ENCODE measurements around the gene HYLS1.

DNA sequence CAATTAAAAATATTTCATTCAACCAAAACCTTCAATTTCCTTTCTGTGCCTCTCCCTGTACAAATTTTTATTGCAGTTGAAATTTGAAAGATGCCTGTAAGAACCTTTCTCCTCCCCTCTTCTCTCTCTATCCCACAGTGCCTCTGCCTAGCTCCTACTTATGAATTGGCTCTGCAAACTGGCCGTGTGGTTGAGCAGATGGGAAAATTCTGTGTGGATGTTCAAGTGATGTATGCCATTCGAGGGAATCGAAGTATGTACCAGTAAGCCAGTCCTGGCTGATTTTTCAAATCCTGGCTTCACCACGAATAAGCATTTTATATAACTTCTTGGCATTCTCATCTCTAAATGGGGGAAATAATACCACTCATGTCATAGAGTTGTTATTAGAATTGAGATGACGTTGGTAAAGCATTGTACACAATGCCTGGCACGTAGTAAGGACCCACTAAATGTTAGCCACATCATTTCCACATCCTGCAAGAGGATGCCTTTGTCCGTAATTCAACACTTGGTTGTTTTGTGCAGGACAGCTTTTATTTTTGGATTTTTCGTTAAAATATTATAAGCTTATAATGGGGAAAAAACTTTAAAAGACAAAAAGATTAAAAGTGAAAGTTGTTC is 22.9 kb downstream of the HYLS1 start:
- TF ChIP-seq, protein P1, sequence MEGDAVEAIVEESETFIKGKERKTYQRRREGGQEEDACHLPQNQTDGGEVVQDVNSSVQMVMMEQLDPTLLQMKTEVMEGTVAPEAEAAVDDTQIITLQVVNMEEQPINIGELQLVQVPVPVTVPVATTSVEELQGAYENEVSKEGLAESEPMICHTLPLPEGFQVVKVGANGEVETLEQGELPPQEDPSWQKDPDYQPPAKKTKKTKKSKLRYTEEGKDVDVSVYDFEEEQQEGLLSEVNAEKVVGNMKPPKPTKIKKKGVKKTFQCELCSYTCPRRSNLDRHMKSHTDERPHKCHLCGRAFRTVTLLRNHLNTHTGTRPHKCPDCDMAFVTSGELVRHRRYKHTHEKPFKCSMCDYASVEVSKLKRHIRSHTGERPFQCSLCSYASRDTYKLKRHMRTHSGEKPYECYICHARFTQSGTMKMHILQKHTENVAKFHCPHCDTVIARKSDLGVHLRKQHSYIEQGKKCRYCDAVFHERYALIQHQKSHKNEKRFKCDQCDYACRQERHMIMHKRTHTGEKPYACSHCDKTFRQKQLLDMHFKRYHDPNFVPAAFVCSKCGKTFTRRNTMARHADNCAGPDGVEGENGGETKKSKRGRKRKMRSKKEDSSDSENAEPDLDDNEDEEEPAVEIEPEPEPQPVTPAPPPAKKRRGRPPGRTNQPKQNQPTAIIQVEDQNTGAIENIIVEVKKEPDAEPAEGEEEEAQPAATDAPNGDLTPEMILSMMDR (IDR thresholded peaks at IDR 0.05) = no peak
- TF ChIP-seq POLR2AphosphoS5 (IDR thresholded peaks at IDR 0.05) = no peak
